Measurements from ENCODE around the gene CTBP2. TPM values are rescaled to one million over a fixed set of nuclear protein-coding genes. Genes with fewer than 3 reads are reported as not detected.

CTBP2 gene
- total and polyA plus RNA-seq, 10 of the 15 experiments (the other 5 are each of a cell fraction or from before 2014, with no cell fraction given): 0.02 to 0.72 (median 0.06) TPM; not detected in 2

DNA sequence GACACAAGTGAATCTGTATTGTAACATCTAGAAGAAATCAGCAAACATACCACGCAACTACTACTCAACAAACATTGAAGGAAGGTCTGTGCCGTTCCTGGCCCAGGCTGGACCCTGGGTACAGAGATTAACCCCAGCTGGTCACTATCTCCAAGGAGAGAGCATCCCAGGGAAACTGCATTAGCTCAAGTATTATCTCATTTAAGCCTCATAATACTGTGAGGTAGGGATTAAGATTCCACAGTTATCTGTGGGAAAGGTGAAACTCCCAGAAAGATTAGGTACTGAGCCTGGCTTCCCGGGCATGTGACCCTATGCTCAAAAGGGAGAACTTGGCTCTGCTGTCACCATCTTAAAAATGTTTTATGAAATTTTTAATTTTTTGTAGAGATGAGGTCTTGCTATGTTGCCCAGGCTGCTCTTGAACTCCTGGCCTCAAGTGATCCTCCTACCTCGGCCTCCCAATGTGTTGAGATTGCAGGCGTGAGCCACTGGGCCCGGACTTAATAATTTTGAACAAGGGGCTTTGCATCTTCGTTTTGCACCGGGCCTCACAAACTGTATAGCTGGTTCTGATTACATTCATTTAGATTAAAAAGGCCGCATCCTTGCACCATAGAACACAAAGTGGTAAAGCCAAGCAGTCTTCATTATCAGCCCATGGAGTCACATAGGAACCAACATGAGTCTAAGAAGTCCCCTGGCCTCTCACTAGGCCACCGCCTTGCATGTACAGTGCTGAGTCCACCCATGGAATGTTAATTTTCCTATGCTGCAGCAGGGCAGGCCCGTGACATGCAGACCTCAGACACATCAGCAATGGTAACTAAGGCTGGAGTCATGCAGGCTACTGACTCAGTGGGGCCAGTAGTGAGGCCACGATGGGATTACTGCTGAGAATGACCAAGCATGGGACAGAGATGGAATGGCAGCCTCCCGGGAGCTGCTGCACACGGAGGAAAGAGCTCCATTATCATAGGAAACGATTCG is 5.5 kb upstream of the CTBP2 start:
- no peak for TF ChIP-seq SMARCA5 (IDR thresholded peaks at IDR 0.05)
- TF ChIP-seq STAT3 (IDR thresholded peaks at IDR 0.05; ENCODE audit: low read depth, low read length): no peak
- TF ChIP-seq HCFC1 (IDR thresholded peaks at IDR 0.05; ENCODE audit: low read length): no peak
- TF ChIP-seq, protein P1, sequence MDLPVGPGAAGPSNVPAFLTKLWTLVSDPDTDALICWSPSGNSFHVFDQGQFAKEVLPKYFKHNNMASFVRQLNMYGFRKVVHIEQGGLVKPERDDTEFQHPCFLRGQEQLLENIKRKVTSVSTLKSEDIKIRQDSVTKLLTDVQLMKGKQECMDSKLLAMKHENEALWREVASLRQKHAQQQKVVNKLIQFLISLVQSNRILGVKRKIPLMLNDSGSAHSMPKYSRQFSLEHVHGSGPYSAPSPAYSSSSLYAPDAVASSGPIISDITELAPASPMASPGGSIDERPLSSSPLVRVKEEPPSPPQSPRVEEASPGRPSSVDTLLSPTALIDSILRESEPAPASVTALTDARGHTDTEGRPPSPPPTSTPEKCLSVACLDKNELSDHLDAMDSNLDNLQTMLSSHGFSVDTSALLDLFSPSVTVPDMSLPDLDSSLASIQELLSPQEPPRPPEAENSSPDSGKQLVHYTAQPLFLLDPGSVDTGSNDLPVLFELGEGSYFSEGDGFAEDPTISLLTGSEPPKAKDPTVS (IDR thresholded peaks at IDR 0.05; ENCODE audit: low read depth, low read length): no peak
- TF ChIP-seq, protein P2, sequence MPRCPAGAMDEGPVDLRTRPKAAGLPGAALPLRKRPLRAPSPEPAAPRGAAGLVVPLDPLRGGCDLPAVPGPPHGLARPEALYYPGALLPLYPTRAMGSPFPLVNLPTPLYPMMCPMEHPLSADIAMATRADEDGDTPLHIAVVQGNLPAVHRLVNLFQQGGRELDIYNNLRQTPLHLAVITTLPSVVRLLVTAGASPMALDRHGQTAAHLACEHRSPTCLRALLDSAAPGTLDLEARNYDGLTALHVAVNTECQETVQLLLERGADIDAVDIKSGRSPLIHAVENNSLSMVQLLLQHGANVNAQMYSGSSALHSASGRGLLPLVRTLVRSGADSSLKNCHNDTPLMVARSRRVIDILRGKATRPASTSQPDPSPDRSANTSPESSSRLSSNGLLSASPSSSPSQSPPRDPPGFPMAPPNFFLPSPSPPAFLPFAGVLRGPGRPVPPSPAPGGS (IDR thresholded peaks at IDR 0.05; ENCODE audit: borderline replicate concordance, insufficient read depth, low read depth, low read length, poor library complexity, severe bottlenecking): no peak
- no peak for TF ChIP-seq SMAD1 (IDR thresholded peaks at IDR 0.05; ENCODE audit: low read depth, partially characterized antibody)
- TF ChIP-seq, protein P3, sequence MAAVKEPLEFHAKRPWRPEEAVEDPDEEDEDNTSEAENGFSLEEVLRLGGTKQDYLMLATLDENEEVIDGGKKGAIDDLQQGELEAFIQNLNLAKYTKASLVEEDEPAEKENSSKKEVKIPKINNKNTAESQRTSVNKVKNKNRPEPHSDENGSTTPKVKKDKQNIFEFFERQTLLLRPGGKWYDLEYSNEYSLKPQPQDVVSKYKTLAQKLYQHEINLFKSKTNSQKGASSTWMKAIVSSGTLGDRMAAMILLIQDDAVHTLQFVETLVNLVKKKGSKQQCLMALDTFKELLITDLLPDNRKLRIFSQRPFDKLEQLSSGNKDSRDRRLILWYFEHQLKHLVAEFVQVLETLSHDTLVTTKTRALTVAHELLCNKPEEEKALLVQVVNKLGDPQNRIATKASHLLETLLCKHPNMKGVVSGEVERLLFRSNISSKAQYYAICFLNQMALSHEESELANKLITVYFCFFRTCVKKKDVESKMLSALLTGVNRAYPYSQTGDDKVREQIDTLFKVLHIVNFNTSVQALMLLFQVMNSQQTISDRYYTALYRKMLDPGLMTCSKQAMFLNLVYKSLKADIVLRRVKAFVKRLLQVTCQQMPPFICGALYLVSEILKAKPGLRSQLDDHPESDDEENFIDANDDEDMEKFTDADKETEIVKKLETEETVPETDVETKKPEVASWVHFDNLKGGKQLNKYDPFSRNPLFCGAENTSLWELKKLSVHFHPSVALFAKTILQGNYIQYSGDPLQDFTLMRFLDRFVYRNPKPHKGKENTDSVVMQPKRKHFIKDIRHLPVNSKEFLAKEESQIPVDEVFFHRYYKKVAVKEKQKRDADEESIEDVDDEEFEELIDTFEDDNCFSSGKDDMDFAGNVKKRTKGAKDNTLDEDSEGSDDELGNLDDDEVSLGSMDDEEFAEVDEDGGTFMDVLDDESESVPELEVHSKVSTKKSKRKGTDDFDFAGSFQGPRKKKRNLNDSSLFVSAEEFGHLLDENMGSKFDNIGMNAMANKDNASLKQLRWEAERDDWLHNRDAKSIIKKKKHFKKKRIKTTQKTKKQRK (IDR thresholded peaks at IDR 0.05; ENCODE audit: low read depth, low read length): no peak
- TF ChIP-seq SIN3A (IDR thresholded peaks at IDR 0.05; ENCODE audit: low read depth, low read length): no peak
- TF ChIP-seq, protein P4, sequence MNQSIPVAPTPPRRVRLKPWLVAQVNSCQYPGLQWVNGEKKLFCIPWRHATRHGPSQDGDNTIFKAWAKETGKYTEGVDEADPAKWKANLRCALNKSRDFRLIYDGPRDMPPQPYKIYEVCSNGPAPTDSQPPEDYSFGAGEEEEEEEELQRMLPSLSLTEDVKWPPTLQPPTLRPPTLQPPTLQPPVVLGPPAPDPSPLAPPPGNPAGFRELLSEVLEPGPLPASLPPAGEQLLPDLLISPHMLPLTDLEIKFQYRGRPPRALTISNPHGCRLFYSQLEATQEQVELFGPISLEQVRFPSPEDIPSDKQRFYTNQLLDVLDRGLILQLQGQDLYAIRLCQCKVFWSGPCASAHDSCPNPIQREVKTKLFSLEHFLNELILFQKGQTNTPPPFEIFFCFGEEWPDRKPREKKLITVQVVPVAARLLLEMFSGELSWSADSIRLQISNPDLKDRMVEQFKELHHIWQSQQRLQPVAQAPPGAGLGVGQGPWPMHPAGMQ (IDR thresholded peaks at IDR 0.05; ENCODE audit: borderline replicate concordance): no peak
- TF ChIP-seq NFXL1 (IDR thresholded peaks at IDR 0.05; ENCODE audit: borderline replicate concordance): no peak
- no peak for TF ChIP-seq RUNX3 (IDR thresholded peaks at IDR 0.05; ENCODE audit: low read length)
- no peak for TF ChIP-seq TAF1 (IDR thresholded peaks at IDR 0.05; ENCODE audit: borderline replicate concordance, low read depth, low read length)
- no peak for TF ChIP-seq SMC3 (IDR thresholded peaks at IDR 0.05; ENCODE audit: borderline replicate concordance, low read length)
- TF ChIP-seq NR2C1 (IDR thresholded peaks at IDR 0.05): no peak
- no peak for TF ChIP-seq TCF7 (IDR thresholded peaks at IDR 0.05; ENCODE audit: borderline replicate concordance)
- in situ Hi-C loops (cut with MboI): no loop called here
- intact Hi-C loops (cut with micrococcal nuclease; ENCODE audit: unreplicated experiment): no loop called here
- H2AFZ ChIP-seq (ENCODE audit: control insufficient read depth, low read depth, low read length): no peak overlapping the region
- H3K27ac ChIP-seq (ENCODE audit: control insufficient read depth, insufficient read depth): no peak overlapping the region
- H3K4me3 ChIP-seq: no peak overlapping the region
- H3K9ac ChIP-seq (ENCODE audit: control insufficient read depth, insufficient read depth, low read length): no peak overlapping the region
- ChIA-PET POLR2A (no interaction called here), CTCF (no interaction called here), SMC1A (ENCODE audit: uncharacterized antibody, unreplicated experiment) (no interaction called here), RAD21 (ENCODE audit: unreplicated experiment) (no interaction called here)
- no peaks in the 10 kb centered on the region for H3K4me1 ChIP-seq (ENCODE audit: control insufficient read depth, insufficient read depth, low read length)
- no peaks in the 10 kb centered on the region; the same call in 2 of the 3 replicates for H3K9me3 ChIP-seq (replicated peaks; ENCODE audit: control insufficient read depth, insufficient read depth, low read length)
- peaks cover 0 to 3% of the 10 kb centered on the region in 2 experiments; a peak in 1 of 4 replicates for H3K27me3 ChIP-seq (replicated peaks in 1 of 2; ENCODE audit: control insufficient read depth in 2 of 2, insufficient read depth in 2 of 2, low read length in 1 of 2)
- ATAC-seq (no peak), DNase-seq (ENCODE audit: low read depth, low spot score) (no peak), FAIRE-seq (no peak)
- no peaks in the 10 kb centered on the region for H4K20me1 ChIP-seq (ENCODE audit: control insufficient read depth, insufficient read depth)
- WGBS (ENCODE audit: insufficient coverage, insufficient replicate concordance, low lambda C conversion rate, missing lambda C conversion rate): 29% methylated on average over 16 of the region's 16 CpGs
- no peak overlapping the region for H3K4me2 ChIP-seq (ENCODE audit: control insufficient read depth, insufficient read depth)
- no peaks in the 10 kb centered on the region for H3K36me3 ChIP-seq (ENCODE audit: control insufficient read depth in 2 of 2, insufficient read depth in 2 of 2, low read length in 1 of 2)
- no TSS peak for BruUV-seq (replicated peaks)
- no peaks in the 10 kb centered on the region for H3K79me2 ChIP-seq (ENCODE audit: control insufficient read depth, insufficient read depth, low read length)

All from GM12878 (cell line).